Memory B cell (primary cell): ENCODE results near the gene COPRS.

Experiments
- ATAC-seq: fragments of 150-1000 bp; cut with Tn5 transposase; 2 replicates; pipeline ENCODE4 v1.10.0; 2021; ENCODE audit warnings: low read depth, mild to moderate bottlenecking, moderate library complexity
- DNase-seq, 2 donors: peaks; one replicate each; pipeline ENCODE4 v3.0.0; 2022; ENCODE audit warnings: low spot score in 2 of 2
- H3K27ac Mint-ChIP-seq: one replicate; pipeline ENCODE4 v1.8.0; 2022; ENCODE audit warnings: mild to moderate bottlenecking, moderate library complexity, mixed read lengths
- H3K27me3 Mint-ChIP-seq: one replicate; pipeline ENCODE4 v1.8.0; 2022; ENCODE audit warnings: mixed read lengths
- H3K36me3 Mint-ChIP-seq: one replicate; pipeline ENCODE4 v1.8.0; 2022; ENCODE audit warnings: mild to moderate bottlenecking, mixed read lengths
- H3K4me1 Mint-ChIP-seq: one replicate; pipeline ENCODE4 v1.8.0; 2022; ENCODE audit warnings: mixed read lengths
- H3K4me3 Mint-ChIP-seq: one replicate; pipeline ENCODE4 v1.8.0; 2022; ENCODE audit warnings: mild to moderate bottlenecking, moderate library complexity, mixed read lengths
- H3K9me3 Mint-ChIP-seq: one replicate; pipeline ENCODE4 v1.8.0; 2022; ENCODE audit warnings: mixed read lengths

Gene COPRS

GRCh38 chr17:31869797-31870568, 10.9 kb upstream of the COPRS start:
- DNase-seq (no peak), ATAC-seq (no peak)
- H3K4me1 Mint-ChIP-seq = no peaks in the 10 kb centered on the region
- H3K36me3 Mint-ChIP-seq = peaks cover 29% of the 10 kb centered on the region
- no peak overlapping the region for H3K4me3 Mint-ChIP-seq
- no peaks in the 10 kb centered on the region for H3K9me3 Mint-ChIP-seq
- no peaks in the 10 kb centered on the region for H3K27me3 Mint-ChIP-seq
- peak overlapping the region; percentile 21 for H3K27ac Mint-ChIP-seq

DNA sequence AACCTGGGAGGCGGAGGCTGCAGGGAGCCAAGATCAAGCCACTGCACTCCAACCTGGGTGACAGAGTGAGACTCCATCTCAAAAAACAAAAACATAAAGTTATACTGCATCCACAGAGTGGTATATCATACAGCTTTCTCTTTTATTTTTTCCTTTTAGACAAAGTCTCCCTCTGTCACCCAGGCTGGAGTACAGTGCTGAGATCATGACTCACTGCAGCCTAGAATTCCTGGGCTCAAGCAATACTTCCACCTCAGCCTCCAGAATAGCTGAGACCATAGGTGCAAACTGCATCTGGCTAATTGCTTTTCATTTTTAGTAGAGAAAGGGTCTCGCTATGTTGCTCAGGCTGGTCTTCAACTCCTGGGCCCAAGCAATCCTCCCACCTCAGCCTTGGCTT, 10.0 kb upstream of the COPRS start:
- Mint-ChIP-seq H3K36me3 (peaks cover 29% of the 10 kb centered on the region), H3K4me3 (no peak overlapping the region), H3K27me3 (no peaks in the 10 kb centered on the region), H3K9me3 (no peaks in the 10 kb centered on the region), H3K27ac (no peak overlapping the region), H3K4me1 (no peaks in the 10 kb centered on the region)
- no peak for ATAC-seq
- DNase-seq = no peak

- Mint-ChIP-seq H3K9me3 (no peaks in the 10 kb centered on the region), H3K27me3 (no peaks in the 10 kb centered on the region), H3K4me1 (peaks cover 17% of the 10 kb centered on the region), H3K4me3 (peak overlapping the region; percentile 90), H3K27ac (peak overlapping the region; percentile 71), H3K36me3 (peaks cover 6% of the 10 kb centered on the region)
- DNase-seq (peak in 1 of 2 donors; percentile 28), ATAC-seq (no peak)
These were observed 504 bp upstream of the COPRS start for GRCh38 chr17:31859487-31860008.

DNA sequence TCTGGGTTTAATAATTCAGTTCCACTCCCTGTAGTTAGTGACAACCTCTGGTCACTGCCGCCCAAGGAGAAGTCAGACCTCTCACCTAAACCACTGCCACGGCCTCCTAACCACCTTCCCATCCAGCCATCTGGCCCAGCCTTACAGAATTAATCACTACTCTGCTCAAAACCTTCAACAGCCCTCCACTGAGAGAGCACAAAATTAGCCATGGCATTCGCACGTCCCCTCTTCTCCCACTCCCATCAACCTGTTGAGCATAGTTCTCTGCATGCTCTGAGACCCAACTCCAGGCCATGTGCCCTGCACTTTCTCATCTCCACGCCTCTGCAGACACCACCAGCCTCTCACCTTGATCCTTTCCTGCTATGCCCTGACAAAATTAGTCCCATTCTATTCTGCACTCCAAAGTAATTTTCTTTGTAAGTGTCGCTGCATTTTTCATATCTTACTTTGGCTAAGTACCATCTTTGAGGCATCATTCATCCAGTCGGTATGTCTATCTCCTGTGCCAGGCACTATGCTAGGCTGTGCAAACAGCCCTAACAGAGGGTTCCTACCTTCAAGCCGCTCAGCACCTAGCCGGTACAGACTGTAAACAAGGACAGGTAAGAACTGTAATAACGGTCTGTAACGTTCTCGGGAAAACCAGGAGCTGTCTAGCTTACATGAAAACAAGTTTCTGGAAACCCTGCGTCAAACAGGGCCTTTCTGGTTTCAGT, 963 bp downstream of the COPRS start:
- peaks cover 5% of the 10 kb centered on the region for H3K36me3 Mint-ChIP-seq
- H3K4me3 Mint-ChIP-seq = peak overlapping the region; percentile 80
- ATAC-seq = peak; percentile 17
- H3K4me1 Mint-ChIP-seq = peaks cover 18% of the 10 kb centered on the region
- no peak for DNase-seq
- no peaks in the 10 kb centered on the region for H3K9me3 Mint-ChIP-seq
- H3K27me3 Mint-ChIP-seq = no peaks in the 10 kb centered on the region
- no peak overlapping the region for H3K27ac Mint-ChIP-seq

GRCh38 chr17:31856750-31857149, 2.3 kb downstream of the COPRS start:
- no peak overlapping the region for H3K27ac Mint-ChIP-seq
- no peaks in the 10 kb centered on the region for H3K27me3 Mint-ChIP-seq
- no peak for DNase-seq
- peaks cover 18% of the 10 kb centered on the region for H3K4me1 Mint-ChIP-seq
- peaks cover 10% of the 10 kb centered on the region for H3K36me3 Mint-ChIP-seq
- H3K4me3 Mint-ChIP-seq = no peak overlapping the region
- no peaks in the 10 kb centered on the region for H3K9me3 Mint-ChIP-seq
- ATAC-seq = no peak

- Mint-ChIP-seq H3K36me3 (peaks cover 11% of the 10 kb centered on the region), H3K27ac (no peak overlapping the region), H3K4me1 (peaks cover 16% of the 10 kb centered on the region), H3K9me3 (no peaks in the 10 kb centered on the region), H3K27me3 (no peaks in the 10 kb centered on the region), H3K4me3 (no peak overlapping the region)
- no peak for DNase-seq
- ATAC-seq = no peak
These were observed 4.4 kb downstream of the COPRS start for GRCh38 chr17:31854672-31855071.

DNA sequence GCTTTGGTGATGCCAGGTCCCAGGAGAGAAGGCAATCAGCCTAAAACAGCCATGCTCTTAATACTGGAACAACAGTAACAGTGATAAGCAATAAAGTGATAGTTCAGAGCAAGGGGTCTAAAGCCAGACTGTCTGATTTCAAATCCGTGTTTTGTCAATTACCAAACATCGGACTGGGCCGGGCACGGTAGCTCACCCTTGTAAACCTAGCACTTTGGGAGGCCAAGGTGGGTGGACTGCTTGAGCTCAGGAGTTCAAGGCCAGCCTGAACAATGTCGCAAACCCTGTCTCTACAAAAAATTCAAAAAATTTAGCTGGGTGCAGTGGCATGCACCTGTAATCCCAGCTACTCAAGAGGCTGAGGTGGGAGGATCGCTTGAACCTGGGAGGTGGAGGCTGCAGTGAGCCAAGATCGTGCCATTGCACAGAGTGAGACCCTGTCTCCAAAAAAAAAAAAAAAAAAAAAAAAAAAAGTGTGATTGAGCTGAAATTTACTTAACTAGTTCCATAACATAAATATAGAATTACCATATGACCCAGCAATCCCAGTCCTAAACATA, 5.1 kb downstream of the COPRS start:
- Mint-ChIP-seq H3K4me1 (peaks cover 13% of the 10 kb centered on the region), H3K9me3 (no peaks in the 10 kb centered on the region), H3K27ac (no peak overlapping the region), H3K4me3 (no peak overlapping the region), H3K27me3 (no peaks in the 10 kb centered on the region), H3K36me3 (peaks cover 11% of the 10 kb centered on the region)
- ATAC-seq (no peak), DNase-seq (no peak)

DNA sequence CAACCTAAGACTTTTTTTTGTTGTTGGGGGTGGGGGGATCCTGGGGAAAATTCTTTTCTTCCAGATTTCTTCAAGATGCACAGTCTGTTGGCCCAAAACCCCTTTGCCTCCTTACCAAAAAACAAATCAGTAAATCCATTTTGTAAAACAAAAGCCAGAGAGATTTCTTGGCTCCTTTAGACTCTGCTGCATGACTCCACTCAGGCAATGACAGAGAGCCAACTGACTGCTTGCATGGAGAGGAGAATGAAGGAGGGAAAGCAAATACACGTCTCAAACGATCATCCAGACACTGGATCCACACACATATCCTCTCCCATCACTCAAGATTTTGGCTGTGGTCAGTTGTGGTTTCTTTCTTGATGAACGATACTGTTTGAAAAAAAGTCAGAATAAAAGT, 13.8 kb downstream of the COPRS start:
- no peaks in the 10 kb centered on the region for H3K36me3 Mint-ChIP-seq
- H3K27ac Mint-ChIP-seq = no peak overlapping the region
- H3K9me3 Mint-ChIP-seq = no peaks in the 10 kb centered on the region
- DNase-seq (no peak), ATAC-seq (no peak)
- peaks cover under 1% of the 10 kb centered on the region for H3K27me3 Mint-ChIP-seq
- no peak overlapping the region for H3K4me3 Mint-ChIP-seq
- H3K4me1 Mint-ChIP-seq = no peaks in the 10 kb centered on the region

DNA sequence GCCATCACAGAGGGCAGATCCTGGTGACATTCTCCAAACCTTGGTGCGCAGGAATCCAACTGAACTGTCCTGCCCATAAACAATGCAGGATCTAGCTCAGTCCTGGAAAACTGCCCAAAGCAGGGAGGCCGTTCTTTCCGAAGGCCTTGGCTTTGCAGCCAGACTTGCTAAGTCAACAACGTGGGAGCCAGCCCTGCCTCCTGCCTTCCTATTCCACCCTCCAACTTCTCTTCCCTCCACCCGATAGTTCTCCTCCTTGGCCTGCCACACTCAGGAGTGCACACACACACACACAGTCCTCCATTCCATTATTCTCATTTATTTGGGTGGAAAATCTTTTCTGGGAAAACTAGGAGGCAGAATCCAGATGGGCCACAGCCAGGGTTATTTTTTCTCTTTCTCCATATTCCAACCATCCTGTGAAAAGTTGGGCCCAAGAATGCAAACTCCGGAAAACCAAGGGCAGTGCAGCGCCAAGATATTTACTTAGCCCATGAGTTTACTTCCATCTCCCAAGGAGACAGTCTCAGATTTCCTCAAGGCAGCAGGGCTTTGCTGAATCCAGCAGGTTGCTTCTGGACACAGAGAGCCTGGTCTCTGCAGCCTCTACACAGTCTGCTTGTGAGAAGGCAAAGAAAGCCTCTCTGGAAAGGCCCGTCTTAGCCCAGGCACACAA, 15.8 kb downstream of the COPRS start:
- peaks cover 4% of the 10 kb centered on the region for H3K27me3 Mint-ChIP-seq
- ATAC-seq = no peak
- H3K4me3 Mint-ChIP-seq = no peak overlapping the region
- H3K9me3 Mint-ChIP-seq = no peaks in the 10 kb centered on the region
- H3K27ac Mint-ChIP-seq = no peak overlapping the region
- no peaks in the 10 kb centered on the region for H3K4me1 Mint-ChIP-seq
- H3K36me3 Mint-ChIP-seq = no peaks in the 10 kb centered on the region
- no peak for DNase-seq

DNA sequence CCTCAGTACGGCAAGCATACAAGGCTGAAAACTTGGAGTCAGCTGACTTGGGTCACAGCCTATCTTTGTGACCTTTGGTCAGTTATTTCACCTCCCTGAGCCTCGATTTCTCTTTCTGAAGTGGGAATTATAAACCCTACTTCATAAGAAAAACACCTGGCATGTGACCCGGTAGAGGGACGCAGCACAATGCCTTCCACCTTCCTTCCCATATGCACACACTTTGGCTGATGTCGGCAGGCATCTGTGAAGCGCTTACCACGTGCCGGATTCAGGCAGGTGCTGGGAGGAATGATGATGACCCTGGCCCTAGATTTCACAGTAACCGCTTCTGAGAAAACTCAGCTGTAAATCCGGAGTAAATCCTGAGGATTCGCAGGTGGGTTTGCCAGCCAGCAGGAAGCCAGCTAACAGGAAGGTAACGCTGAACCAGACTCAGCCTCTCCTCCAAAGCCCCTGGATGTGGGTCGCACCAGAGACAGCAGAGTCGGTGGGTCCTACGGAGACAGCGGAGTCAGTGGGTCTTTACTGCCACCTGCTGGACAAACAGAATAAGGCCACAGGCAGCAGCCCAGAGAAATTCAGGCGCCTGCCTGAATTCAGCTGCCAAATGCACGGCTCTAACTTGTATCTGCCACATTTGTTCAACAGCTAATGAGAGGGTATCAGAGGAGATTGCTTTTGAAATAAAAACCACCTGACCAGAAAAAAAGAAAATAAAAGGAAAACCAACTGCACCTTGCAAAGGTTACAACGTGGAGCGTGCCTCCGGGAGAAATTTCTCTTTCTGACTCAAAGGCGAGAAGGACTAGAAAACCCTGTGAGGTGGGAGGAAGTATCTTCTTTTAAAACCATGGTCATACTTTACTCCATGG, 16.6 kb downstream of the COPRS start:
- no peak overlapping the region for H3K4me3 Mint-ChIP-seq
- ATAC-seq (peak; percentile 92), DNase-seq (peak; percentile 68 to 72)
- H3K36me3 Mint-ChIP-seq = no peaks in the 10 kb centered on the region
- H3K4me1 Mint-ChIP-seq = peaks cover 3% of the 10 kb centered on the region
- H3K9me3 Mint-ChIP-seq = no peaks in the 10 kb centered on the region
- no peak overlapping the region for H3K27ac Mint-ChIP-seq
- H3K27me3 Mint-ChIP-seq = peaks cover 7% of the 10 kb centered on the region

GRCh38 chr17:31841850-31842194, 17.2 kb downstream of the COPRS start:
- H3K4me1 Mint-ChIP-seq = peaks cover 3% of the 10 kb centered on the region
- no peak overlapping the region for H3K4me3 Mint-ChIP-seq
- H3K9me3 Mint-ChIP-seq = no peaks in the 10 kb centered on the region
- no peak for DNase-seq
- H3K27me3 Mint-ChIP-seq = peaks cover 7% of the 10 kb centered on the region
- no peak overlapping the region for H3K27ac Mint-ChIP-seq
- no peak for ATAC-seq
- H3K36me3 Mint-ChIP-seq = no peaks in the 10 kb centered on the region

- ATAC-seq = no peak
- no peak overlapping the region for H3K4me3 Mint-ChIP-seq
- H3K27ac Mint-ChIP-seq = no peak overlapping the region
- no peak for DNase-seq
- no peaks in the 10 kb centered on the region for H3K36me3 Mint-ChIP-seq
- peaks cover 7% of the 10 kb centered on the region for H3K4me1 Mint-ChIP-seq
- H3K27me3 Mint-ChIP-seq = peaks cover 7% of the 10 kb centered on the region
- H3K9me3 Mint-ChIP-seq = no peaks in the 10 kb centered on the region
These were observed 20.3 kb downstream of the COPRS start for GRCh38 chr17:31838636-31839225.

DNA sequence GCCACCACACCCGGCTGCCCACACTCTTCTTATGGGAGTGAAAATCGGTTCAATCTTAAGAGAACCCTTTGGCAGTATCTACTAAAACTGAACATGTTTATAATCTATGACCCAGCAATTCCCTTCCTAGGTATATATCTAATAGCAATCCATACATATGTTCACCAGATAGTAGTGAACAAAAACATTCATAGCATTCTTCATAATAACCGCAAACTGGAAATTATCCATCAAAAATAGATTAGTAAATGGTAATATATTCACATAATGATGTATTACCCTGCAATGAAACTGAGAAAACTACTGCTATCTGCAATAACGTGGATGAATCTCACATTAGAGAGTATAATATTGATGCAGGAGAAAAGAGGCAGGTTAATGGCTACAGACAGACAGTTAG, 23.1 kb downstream of the COPRS start:
- no peak overlapping the region for H3K27ac Mint-ChIP-seq
- no peaks in the 10 kb centered on the region for H3K9me3 Mint-ChIP-seq
- peaks cover 7% of the 10 kb centered on the region for H3K4me1 Mint-ChIP-seq
- ATAC-seq = no peak
- H3K27me3 Mint-ChIP-seq = peaks cover 7% of the 10 kb centered on the region
- no peak overlapping the region for H3K4me3 Mint-ChIP-seq
- DNase-seq = no peak
- H3K36me3 Mint-ChIP-seq = no peaks in the 10 kb centered on the region
